ENCODE measurements around the gene B3GALT2.

Gene B3GALT2

DNA sequence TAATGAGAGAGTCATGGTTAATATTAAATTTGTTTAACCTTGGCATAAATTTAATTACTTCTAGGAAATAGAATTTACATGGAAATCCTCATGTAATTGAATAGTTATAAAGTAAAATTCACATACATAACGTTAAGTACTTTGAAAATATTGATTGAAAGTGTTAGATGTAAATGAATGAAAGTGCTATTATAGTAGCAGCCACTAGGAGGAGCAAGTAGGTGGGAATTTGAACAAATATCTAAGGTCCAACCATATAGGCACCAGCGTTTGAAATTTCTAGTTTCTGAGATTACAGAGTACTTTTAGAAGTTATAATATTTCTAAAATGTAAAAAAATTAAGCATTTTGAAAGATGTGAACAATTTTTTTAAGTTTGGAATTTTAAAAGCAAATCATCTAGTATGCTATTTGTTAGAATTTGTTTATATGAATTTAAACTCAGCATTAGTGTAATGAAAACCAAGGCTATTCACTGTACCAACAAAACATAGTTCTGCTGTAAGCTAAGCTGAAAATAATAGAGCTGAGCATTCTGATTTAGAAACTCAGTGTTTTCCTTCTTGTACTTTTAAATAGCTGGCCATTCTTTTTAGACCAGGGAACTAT, 3.3 kb downstream of the B3GALT2 start:
- TF ChIP-seq, protein P1, sequence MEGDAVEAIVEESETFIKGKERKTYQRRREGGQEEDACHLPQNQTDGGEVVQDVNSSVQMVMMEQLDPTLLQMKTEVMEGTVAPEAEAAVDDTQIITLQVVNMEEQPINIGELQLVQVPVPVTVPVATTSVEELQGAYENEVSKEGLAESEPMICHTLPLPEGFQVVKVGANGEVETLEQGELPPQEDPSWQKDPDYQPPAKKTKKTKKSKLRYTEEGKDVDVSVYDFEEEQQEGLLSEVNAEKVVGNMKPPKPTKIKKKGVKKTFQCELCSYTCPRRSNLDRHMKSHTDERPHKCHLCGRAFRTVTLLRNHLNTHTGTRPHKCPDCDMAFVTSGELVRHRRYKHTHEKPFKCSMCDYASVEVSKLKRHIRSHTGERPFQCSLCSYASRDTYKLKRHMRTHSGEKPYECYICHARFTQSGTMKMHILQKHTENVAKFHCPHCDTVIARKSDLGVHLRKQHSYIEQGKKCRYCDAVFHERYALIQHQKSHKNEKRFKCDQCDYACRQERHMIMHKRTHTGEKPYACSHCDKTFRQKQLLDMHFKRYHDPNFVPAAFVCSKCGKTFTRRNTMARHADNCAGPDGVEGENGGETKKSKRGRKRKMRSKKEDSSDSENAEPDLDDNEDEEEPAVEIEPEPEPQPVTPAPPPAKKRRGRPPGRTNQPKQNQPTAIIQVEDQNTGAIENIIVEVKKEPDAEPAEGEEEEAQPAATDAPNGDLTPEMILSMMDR (IDR thresholded peaks at IDR 0.05; ENCODE audit: low read depth, low read length, missing control alignments) = peak; percentile 60
- no peak overlapping the region for H3K4me3 ChIP-seq (replicated peaks; ENCODE audit: low read depth, low read length)
- peak; percentile 38 for DNase-seq (ENCODE audit: extremely low read depth, low read depth)

DNA sequence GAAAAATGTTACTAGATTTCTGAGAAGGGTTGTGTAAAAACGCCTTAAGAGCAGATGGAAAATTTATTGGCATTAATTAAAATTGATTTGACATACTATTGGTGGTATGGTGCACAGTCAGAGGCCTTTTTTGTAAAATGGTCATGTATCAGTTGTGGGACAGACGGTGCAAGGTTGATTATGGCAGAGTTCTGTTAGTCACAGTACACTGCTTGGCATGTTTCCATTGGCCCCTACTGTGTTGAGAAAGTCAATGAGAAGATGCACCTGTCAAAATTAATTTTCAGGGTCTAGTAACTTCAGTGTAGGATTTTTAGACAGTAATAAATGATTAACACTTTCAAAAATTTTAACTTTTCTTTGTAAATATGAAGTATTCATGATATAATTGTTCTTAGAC, 4.4 kb downstream of the B3GALT2 start:
- TF ChIP-seq, protein P1 (IDR thresholded peaks at IDR 0.05; ENCODE audit: low read depth, low read length, missing control alignments) = no peak
- DNase-seq (ENCODE audit: extremely low read depth, low read depth) = no peak
- no peak overlapping the region for H3K4me3 ChIP-seq (replicated peaks; ENCODE audit: low read depth, low read length)

DNA sequence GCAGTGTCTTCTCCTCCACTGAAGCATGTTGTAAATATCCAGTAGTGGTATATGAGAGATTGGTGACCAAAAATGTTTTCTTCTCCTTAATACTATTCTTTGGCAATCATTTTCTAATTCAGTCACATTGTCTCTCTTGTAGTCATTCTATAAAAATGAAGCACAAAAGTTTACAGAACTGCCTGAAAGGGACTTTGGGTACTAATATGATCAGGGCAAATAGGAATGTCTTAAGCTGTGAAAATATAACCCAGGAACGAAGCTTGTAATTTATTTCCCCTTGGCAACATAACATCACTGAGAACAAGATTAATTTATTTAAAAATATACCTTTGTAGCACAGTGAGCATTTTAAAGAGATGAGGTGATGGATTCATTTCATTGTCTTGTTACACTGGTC, 4.9 kb downstream of the B3GALT2 start:
- TF ChIP-seq, protein P1 (IDR thresholded peaks at IDR 0.05; ENCODE audit: low read depth, low read length, missing control alignments) = no peak
- no peak overlapping the region for H3K4me3 ChIP-seq (replicated peaks; ENCODE audit: low read depth, low read length)
- no peak for DNase-seq (ENCODE audit: extremely low read depth, low read depth)

DNA sequence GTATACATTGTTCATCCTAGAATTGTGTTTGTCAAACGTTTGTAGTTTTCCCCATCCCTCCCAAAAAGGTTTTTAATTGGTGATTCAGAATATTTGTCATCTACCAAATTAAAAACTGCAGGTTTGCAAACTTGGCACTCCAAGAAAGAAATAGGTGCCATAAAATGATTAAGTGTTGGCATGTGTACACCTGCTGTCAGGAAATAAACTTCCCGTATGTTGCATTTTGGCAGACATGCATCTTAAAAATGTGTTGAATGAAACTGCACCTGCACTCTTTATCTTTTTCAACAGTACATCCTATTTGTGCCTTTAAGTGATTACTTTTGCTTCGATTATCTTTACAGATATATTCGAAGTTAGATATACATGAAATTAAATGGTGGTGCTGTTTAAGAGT, 7.3 kb downstream of the B3GALT2 start:
- no peak for DNase-seq (ENCODE audit: extremely low read depth, low read depth)
- TF ChIP-seq, protein P1 (IDR thresholded peaks at IDR 0.05; ENCODE audit: low read depth, low read length, missing control alignments) = no peak

DNA sequence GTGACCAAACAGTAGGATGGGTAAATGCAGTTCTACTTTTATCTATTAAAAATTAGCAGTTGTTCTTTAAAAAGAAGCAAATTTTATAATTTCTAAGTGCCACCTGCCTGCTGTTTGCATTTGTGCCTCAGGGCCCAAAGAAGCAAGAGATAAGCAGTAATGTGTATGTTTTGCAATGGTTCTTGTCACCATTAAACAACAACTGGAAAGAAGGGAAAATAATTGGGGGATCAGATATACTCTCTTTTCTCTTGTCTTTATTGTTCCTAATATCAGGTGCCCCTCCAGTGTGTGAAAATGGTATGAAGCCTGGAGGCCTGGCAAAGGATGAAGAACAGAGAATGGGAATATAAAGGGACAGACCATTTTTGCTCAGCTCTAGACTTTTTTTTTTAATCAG, 9.6 kb downstream of the B3GALT2 start:
- H3K4me3 ChIP-seq (replicated peaks; ENCODE audit: low read depth, low read length) = no peak overlapping the region
- TF ChIP-seq, protein P1 (IDR thresholded peaks at IDR 0.05; ENCODE audit: low read depth, low read length, missing control alignments) = no peak
- no peak for DNase-seq (ENCODE audit: extremely low read depth, low read depth)

More for the DNA sequence above, 7.3 kb downstream of the B3GALT2 start:
- no peak overlapping the region for H3K4me3 ChIP-seq (replicated peaks; ENCODE audit: low read depth, low read length)

DNA sequence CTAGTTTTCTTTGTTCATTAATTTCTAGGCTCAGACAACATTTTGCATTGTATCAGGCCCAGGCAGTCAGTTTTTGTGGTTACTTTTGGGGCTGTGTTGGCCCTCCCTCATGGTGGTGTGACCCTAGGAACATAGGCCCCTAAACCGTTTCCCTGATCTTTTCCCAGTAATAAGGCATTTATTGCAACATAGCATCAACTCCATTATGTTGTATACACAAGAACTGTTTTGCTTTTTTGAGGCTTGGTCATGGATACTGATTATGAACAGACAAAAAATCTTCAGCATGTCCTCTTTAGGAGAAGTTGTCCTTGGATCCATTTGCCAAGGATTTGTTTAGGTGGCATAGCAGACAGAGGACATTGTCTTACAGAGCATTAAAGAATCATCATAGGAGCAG, 10.3 kb downstream of the B3GALT2 start:
- no peak overlapping the region for H3K4me3 ChIP-seq (replicated peaks; ENCODE audit: low read depth, low read length)
- DNase-seq (ENCODE audit: extremely low read depth, low read depth) = no peak
- TF ChIP-seq, protein P1 (IDR thresholded peaks at IDR 0.05; ENCODE audit: low read depth, low read length, missing control alignments) = no peak

DNA sequence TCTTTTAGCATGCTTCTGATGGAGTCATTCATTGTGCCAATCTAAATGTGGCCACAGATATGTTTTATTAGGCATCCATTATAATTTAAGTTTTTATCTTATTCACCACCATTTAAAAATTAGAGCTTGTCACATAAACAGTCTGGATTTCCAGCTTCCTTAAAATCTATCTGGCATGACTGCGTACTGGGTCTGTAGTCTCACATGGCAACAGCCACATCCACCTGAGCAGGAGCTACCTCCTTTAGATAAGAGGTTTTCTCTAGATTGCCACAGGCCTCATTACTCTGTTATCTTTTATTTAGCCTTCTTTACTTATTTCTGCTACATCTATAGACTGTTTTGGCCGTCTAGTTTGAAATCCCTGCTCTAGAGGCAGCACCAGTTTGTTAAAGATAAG, 29.1 kb downstream of the B3GALT2 start:
- TF ChIP-seq, protein P1 (IDR thresholded peaks at IDR 0.05; ENCODE audit: low read depth, low read length, missing control alignments) = no peak
- DNase-seq (ENCODE audit: extremely low read depth, low read depth) = no peak
- H3K4me3 ChIP-seq (replicated peaks; ENCODE audit: low read depth, low read length) = no peak overlapping the region

Measured in HFF-Myc (cell line).